AG09319 (cell line): ENCODE results near the gene PRMT7.
A peak's percentile ranks its signal among the peaks of the same experiment; 100 is the strongest.

Source experiments
- DNase-seq: peaks from one replicate; pipeline ENCODE4 v3.0.0-alpha.2; 2010; ENCODE audit warnings: low read depth; ENCODE audit errors: extremely low read depth
- TF ChIP-seq, protein P1 (sequence below): IDR thresholded peaks from 2 replicates; pipeline ENCODE4 v1.5.1; 2011; ENCODE audit warnings: low read depth, mild to moderate bottlenecking, inconsistent platforms, low read length, moderate library complexity

Gene PRMT7

DNA sequence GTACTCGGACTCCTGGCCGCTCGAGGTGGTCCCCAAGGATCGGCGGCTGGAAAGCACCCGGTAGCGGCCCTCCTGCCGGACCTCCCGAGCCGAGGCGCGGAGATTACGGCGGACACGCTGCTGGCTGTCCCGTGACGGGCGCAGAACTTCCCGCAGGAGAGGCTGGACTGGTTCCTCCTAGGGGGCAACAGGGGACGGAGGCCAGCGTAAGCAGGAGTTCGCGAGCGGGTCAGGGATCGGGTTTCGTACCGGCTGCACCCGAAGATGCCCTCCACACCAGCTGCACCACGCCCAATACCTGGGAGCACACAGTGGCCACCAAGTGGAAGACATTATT lies 414 bp upstream of the PRMT7 start:
- no peak for DNase-seq
- TF ChIP-seq, protein P1, sequence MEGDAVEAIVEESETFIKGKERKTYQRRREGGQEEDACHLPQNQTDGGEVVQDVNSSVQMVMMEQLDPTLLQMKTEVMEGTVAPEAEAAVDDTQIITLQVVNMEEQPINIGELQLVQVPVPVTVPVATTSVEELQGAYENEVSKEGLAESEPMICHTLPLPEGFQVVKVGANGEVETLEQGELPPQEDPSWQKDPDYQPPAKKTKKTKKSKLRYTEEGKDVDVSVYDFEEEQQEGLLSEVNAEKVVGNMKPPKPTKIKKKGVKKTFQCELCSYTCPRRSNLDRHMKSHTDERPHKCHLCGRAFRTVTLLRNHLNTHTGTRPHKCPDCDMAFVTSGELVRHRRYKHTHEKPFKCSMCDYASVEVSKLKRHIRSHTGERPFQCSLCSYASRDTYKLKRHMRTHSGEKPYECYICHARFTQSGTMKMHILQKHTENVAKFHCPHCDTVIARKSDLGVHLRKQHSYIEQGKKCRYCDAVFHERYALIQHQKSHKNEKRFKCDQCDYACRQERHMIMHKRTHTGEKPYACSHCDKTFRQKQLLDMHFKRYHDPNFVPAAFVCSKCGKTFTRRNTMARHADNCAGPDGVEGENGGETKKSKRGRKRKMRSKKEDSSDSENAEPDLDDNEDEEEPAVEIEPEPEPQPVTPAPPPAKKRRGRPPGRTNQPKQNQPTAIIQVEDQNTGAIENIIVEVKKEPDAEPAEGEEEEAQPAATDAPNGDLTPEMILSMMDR: no peak

DNA sequence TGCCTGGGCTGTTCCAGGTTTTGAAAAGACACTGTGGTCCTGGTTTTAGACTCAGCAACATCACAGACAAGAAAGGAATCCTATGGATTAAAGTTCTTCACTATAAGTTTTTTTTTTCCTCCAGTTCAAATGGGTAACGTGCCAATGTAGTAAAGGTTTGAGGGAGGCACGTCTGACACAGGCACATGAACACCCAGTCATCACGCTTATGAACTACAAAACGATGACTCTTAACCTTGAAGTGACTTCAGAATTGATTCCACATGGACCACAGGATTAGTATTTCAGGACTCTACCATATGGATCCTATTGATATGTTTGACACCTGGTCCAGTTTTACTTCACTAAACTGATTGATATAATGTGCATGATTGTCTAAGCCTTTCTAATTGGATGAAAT lies 2.3 kb downstream of the PRMT7 start:
- TF ChIP-seq, protein P1: no peak
- no peak for DNase-seq

GRCh38 chr16:68319185-68319908 lies 8.5 kb downstream of the PRMT7 start:
- DNase-seq: no peak
- TF ChIP-seq, protein P1: no peak

DNA sequence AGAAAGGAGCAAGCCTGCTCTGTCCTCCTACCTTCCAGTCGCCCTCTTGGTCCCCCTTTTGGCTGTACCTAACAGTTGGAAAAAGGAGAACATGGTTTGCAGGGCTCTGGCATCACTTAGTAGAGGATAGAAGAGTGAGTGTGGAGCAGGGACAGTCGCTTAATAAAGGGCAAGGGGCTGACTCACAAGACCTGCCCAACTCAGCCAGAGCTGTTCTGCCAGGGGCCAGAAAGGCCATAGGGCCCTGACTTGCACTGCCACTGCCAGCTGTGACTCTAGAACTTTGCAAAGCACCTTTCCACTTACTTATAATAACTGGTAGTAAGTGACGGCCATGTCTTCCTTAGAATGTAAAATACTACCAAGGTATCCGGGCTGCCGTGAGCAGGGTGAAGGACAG lies 13.5 kb downstream of the PRMT7 start:
- TF ChIP-seq, protein P1: no peak
- DNase-seq: no peak

- TF ChIP-seq, protein P1: no peak
- DNase-seq: no peak
These were observed 14.1 kb downstream of the PRMT7 start for GRCh38 chr16:68324780-68325357.

DNA sequence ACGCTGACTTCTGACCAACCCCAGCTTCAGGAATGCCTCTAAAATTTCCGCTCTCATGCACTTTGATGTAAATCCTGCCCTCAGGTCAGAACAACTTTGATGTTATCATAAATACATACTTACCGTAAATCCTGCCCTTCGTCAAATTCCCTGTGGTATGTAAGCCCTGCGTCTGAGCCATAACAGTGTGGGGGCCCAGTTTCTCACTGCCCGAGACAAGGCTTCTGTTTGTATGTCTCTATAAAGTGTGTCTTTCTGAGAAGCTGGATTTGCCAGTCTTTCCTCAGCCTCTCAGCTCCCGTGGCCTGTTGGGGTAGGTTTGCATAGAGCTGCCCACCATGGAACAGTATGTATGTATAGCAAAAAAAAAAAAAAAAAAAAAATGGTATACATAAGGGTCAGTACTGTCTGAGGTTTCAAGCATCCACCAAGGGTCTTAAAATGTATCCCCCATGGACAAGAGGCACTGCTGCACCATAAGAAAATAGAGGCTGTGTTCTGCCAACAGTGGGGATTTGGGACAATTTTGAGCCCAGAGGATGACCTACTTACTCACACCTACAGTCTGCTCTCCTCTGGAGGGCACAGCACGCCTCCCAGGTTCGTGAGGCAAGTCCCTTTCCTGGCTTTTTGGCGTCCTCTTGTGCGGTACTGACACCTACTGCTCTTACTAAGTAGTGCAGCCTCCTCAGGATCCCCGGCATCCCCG lies 17.5 kb downstream of the PRMT7 start:
- peak; percentile 59 for DNase-seq
- TF ChIP-seq, protein P1: peak; percentile 94

DNA sequence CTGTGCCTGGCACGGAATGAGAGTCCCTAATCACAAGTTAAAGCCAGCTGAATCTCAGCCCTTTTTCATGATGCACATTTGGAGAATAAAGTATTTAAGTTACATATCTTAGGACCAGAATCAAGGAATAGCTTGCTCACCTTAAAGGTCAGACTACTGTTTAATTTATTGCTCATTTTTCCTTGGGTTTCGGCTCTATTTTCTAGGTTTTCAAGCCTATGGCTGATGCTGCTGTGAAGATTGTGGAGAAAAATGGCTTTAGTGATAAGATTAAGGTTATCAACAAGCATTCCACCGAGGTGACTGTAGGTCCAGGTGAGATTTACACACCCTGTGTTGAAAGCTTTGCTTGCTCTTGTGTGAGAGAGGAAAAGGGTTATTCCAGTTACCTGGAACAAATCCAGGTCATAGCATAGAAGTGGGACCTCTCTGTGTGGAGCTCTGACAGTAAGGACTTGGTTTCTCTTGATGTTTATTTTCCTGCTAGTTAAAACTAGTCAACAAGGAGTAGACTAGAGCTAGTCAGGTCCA lies 18.1 kb downstream of the PRMT7 start:
- TF ChIP-seq, protein P1: no peak
- no peak for DNase-seq
